ENCODE measurements around the gene KANK3.
"Not testable (repeated sequence)": the region's sequence is repeated elsewhere in the genome, so short reads cannot be mapped to it uniquely, and the experiment has no call there.

Gene KANK3

GRCh38 chr19:8316351-8317125 is 26.5 kb downstream of the KANK3 start:
- DNase-seq (ENCODE audit: low read depth), result no peak

GRCh38 chr19:8314981-8315640 is 28.0 kb downstream of the KANK3 start:
- DNase-seq (ENCODE audit: low read depth), result not testable (repeated sequence)

GRCh38 chr19:8311461-8312260 is 31.4 kb downstream of the KANK3 start:
- DNase-seq (ENCODE audit: low read depth), result no peak

GRCh38 chr19:8310342-8311055 is 32.6 kb downstream of the KANK3 start:
- DNase-seq (ENCODE audit: low read depth), result no peak

- no peak for DNase-seq (ENCODE audit: low read depth)
These were observed 34.2 kb downstream of the KANK3 start for GRCh38 chr19:8308891-8309291.

- peak; percentile 64 for DNase-seq (ENCODE audit: low read depth)
These were observed 34.8 kb downstream of the KANK3 start, which contains the start of gene CD320 for GRCh38 chr19:8307965-8308866. Gene CD320 (minus strand): TSS chr19:8308358. CDS start chr19:8308290, 68 bp downstream.

- DNase-seq (ENCODE audit: low read depth), result no peak
These were observed 35.6 kb downstream of the KANK3 start for GRCh38 chr19:8307400-8307964.

- DNase-seq (ENCODE audit: low read depth), result no peak
These were observed 36.6 kb downstream of the KANK3 start for GRCh38 chr19:8306235-8307054.

- no peak for DNase-seq (ENCODE audit: low read depth)
These were observed 37.3 kb downstream of the KANK3 start for GRCh38 chr19:8305798-8306197.

GRCh38 chr19:8304841-8305621 is 38.0 kb downstream of the KANK3 start:
- DNase-seq (ENCODE audit: low read depth), result no peak

- DNase-seq (ENCODE audit: low read depth), result no peak
These were observed 40.3 kb downstream of the KANK3 start for GRCh38 chr19:8302734-8303133.

- no peak for DNase-seq (ENCODE audit: low read depth)
These were observed 40.7 kb downstream of the KANK3 start for GRCh38 chr19:8302357-8302691.

GRCh38 chr19:8291337-8291736 is 51.7 kb downstream of the KANK3 start:
- not testable (repeated sequence) for DNase-seq (ENCODE audit: low read depth)

GRCh38 chr19:8276508-8276907 is 66.6 kb downstream of the KANK3 start:
- not testable (repeated sequence) for DNase-seq (ENCODE audit: low read depth)

Measured in fibroblast of the conjunctiva (primary cell).